GM19463 (cell line): ENCODE data around the gene SPSB1.

Experiments
- ATAC-seq: cut with Tn5 transposase; IDR thresholded peaks from one replicate; pipeline ENCODE4 v1.9.1; 2021; ENCODE audit warnings: mild to moderate bottlenecking, moderate library complexity; ENCODE audit not compliant: unreplicated experiment

Gene SPSB1

GRCh38 chr1:9340864-9341263 lies 48.2 kb downstream of the SPSB1 start:
- no peak for ATAC-seq

DNA sequence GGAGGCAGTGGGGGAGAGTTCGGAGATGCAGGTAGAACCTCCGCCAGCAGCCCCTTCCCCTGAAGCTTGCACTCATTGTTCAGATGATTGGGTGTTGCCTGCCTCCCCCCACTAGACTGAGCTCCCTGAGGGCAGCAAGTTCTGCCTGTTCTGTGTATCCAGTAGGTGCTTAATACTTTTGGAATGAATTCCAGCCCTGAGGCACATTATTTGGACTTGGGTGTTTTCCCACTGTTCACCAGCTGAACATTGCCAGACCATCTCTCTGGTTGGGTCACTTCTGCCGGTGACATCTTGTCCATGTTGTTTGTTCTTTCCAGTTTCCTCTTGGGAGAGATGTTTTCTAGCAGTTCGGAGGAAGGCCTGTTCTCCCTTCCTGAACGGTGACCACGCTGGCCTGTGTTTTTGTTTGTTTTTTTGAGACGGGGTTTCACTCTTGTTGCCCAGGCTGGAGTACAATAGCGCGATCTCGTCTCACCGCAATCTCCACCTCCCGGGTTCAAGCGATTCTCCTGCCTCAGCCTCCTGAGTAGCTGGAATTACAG lies 48.7 kb downstream of the SPSB1 start:
- no peak for ATAC-seq

- ATAC-seq, result no peak
Observed at GRCh38 chr1:9343269-9343668, 50.6 kb downstream of the SPSB1 start.

DNA sequence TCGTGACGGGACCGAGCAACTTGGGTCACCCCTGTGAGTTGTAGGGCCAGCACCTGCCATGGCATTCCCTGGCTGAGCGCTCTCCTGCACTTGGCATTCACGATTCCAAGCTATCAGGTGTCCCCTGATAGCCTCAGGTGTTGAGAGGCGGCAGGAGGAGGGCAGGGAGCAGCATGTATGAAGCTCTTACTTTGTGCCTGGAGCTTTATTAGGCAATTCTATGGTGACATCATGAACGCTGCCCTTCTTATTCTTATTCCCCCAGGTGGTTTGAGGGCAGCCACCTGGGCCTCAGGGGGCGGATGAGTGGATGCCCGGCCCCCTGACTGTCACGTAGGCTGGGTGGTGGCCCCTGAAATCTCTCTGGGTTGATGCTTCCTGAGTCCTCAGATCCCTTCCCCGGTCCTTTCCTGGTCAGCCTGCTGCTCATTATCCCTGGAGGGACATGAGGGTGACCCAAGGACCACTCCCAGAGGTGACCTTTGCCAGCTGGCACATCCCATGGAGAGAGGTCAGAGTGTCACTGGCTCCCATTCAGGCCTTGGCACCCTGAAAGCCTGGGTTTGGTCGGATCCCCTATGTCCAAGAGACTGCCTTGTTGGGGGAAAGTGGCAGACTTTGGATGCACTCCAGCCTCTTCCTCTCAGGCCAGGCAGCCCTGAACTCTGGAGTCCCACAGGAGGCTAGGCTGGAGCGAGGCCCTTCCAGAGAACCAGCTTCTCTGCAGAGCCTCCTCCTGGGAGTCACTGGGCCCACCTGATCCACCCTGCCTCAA lies 51.9 kb downstream of the SPSB1 start:
- ATAC-seq, result no peak

GRCh38 chr1:9345471-9345870 lies 52.8 kb downstream of the SPSB1 start:
- ATAC-seq, result no peak

DNA sequence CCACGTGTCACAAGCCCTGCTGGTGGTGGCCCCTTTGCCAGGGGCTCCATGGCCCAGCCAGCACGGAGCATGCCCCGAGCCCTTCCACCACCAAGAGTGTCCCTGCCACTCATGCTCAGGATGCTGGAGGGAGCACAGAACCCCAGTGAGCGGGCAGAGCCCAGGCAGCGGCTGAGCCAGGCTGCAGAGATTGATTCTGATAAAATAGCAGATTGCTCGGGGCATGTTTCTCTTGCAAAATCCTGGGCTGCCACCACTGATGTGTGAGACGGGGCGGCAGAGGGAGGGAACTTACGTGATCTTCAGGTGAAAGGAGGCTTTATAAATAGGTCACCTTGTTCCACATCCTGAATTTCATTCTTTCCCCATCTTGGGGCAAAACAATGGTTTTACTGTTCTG lies 53.2 kb downstream of the SPSB1 start:
- no peak for ATAC-seq

GRCh38 chr1:9346566-9346965 lies 53.9 kb downstream of the SPSB1 start:
- ATAC-seq, result no peak

- no peak for ATAC-seq
Observed at GRCh38 chr1:9347095-9347850, 54.6 kb downstream of the SPSB1 start.

DNA sequence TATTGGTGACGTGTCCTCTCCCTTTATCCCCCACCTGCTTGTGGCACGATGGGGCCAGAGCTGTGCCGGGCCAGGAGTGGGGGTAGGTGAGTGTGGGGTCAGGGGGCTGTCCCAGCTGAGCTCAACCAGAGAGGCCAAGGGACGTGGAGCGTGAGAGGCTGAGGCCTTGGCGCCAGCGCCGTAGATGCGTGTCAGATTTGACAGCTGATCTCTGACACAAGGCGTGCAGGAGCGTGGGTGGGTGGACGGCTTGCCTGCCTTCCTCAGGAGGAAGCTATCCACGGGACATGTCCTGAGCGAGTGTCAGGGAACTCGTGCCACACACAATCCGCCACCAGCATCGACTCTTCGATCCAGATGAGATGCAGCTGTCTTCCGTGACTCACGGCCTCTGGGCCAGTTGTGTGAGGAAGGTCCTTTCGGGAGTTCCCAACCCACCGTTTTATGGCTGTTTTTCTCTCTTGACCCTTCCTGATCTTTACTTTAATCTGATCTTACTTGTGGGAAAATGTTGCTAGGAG lies 56.7 kb downstream of the SPSB1 start:
- no peak for ATAC-seq

DNA sequence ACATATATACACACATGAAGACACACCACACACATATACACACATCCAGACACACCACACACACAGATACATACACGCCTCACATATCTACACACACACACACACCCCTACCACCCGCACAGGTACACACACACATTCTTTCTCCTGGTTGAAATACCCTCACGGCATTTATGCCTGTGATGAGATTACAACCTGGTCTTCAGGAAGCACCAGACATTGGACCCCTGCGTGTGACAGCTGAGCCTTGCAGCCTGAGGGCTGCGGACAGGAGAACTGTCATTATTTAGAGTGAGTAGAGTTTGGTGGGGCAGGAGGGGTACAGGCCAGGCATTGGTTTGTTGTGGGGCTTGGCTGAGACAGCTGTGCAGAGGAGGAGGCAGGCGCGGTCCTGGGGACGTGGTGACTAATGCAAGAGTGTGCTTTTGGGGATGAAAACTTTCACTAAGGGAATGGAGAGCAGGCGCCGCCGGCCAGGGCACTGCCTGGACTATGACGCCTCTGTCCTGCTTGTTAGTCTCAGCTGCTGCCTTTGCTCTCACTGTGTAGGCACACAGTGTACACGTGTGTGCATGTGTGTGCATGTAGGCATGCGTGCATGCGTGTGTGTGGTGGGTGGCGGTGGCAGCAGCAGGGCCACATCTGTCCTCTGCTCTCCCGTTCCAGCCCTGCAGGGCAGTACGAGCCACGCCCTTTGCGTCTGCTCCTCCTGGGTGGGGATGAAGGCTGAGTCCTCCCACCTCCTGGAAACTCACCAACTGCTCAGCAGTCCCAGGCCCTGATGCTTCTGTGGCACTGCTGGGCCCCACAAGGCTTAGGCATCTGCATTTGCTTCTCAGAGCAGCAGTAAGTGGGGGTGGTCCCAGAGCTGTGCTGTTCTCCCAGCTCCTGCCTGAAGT lies 57.6 kb downstream of the SPSB1 start:
- ATAC-seq, result no peak

- ATAC-seq, result no peak
Observed at GRCh38 chr1:9350960-9351359, 58.3 kb downstream of the SPSB1 start.

DNA sequence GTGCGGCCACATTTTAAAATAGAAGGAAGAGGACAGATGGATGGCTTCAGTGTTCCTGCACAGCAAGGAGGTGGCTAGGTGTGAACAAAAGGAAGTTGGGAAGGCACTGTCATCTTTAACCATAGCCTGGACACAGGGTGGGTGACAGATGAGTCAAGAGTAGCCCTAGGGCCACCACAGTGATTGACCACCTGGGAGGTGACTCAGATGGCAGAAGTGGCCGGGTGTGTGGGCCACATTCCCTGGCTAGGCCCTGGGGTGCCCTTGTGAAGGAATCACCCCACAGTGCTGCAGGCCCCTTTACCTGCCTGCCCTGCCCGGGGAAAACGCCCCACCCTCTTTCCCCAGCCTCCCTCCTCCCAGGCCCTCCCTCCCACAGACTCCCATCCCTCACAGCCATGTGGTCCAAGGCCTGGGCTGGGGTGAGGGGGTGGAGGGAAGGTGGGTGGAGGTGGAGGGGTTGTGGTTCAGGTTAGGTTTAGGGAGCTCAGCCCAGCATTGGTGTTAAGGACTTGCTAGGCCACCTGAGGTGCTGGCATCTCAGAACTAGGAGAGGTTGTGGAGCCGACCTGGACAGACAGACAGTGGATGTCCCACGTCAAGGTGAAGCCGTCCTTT lies 59.1 kb downstream of the SPSB1 start:
- no peak for ATAC-seq

DNA sequence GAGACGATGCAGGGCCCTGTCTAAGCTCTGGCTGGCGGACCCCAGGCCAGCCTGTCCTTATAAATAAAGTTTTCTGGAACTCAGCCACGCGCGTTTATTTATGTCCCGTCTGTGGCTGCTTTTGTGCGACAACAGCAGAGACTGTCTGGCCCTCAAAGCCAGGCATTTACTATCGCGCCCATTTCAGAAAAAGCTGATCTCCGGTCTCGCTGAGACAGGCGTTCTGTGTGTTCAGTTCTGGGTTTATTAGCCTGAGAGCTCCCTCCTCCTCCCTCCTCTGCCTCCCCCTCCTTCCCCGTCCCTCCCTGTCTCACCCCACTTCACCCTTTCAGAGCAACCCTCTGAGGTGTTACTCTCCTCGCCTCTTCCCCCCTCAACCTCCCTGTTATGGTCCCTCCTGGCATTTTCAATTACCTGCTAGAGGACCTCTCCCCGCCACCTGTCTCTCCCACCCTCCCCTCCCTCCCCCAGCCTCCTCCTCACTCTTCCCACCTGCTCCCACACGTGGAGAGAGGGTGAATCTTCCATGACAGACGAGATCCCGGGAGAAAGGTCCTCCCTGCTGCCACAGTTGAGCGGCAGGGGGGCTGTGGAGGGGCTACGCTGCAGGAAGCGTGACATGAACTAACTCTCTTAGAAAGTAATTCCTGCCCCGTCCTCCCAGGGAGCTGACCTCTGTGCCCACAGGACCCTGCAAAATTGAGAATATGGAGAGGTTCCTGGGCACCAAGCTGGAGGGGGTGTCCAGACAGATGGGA lies 59.9 kb downstream of the SPSB1 start:
- no peak for ATAC-seq

GRCh38 chr1:9355503-9355902 lies 62.8 kb downstream of the SPSB1 start:
- no peak for ATAC-seq

DNA sequence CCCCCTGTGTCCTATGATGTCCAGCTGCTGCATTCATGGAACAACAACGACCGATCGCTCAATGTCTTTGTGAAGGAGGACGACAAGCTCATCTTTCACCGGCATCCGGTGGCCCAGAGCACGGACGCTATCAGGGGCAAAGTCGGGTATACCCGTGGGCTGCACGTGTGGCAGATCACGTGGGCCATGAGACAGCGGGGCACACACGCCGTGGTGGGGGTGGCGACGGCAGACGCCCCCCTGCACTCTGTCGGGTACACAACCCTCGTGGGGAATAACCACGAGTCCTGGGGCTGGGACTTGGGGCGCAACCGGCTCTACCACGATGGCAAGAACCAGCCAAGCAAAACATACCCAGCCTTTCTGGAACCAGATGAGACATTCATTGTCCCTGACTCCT lies 63.3 kb downstream of the SPSB1 start:
- ATAC-seq, result no peak

GRCh38 chr1:9356829-9357466 lies 64.3 kb downstream of the SPSB1 start:
- ATAC-seq, result no peak

- ATAC-seq, result no peak
Observed at GRCh38 chr1:9357958-9358357, 65.3 kb downstream of the SPSB1 start.

- ATAC-seq, result no peak
Observed at GRCh38 chr1:9360371-9361064, 67.8 kb downstream of the SPSB1 start.
